Thyroid gland (tissue), 4 donors: ENCODE measurements around the gene SLC37A1.

ENCODE experiments used
- POLR2A ChIP-seq, 2 donors: fragments of 450-650 bp; IDR thresholded peaks; one replicate each; pipeline ENCODE4 v1.6.1; 2017; ENCODE audit warnings: antibody characterized with exemption in 2 of 2, mild to moderate bottlenecking in 2 of 2, moderate library complexity in 1 of 2
- TF ChIP-seq, protein P1 (sequence below), 6 experiments: fragments of 200-600 bp in 3 of 6; fragments of 450-650 bp in 3 of 6; sonication (generic) in 3 of 6; IDR thresholded peaks; one replicate each; pipeline ENCODE4 v1.5.1; 2016 to 2019; ENCODE audit warnings: antibody characterized with exemption in 6 of 6, mild to moderate bottlenecking in 2 of 6, inconsistent platforms in 1 of 6, moderate library complexity in 1 of 6

DNA sequence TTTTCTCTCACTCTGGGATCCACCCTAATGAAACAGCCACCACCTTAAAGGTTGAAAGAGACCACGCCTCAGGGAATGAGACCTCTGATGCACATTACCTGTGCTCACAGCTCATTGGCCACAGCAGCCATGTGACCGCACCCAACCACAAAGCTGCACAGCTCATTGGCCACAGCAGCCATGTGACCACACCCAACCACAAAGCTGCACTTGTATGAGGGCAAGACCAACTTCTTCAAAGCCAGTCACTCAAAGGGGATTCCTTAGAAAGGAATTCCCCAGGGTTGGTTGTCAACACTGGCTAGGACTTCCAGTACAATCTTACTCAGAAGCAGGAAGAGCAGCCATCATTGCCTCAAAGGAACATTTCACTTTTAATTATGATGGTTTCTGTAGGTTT, 96.2 kb downstream of the SLC37A1 start:
- TF ChIP-seq POLR2A (IDR thresholded peaks at IDR 0.05) = no peak
- TF ChIP-seq, protein P1, sequence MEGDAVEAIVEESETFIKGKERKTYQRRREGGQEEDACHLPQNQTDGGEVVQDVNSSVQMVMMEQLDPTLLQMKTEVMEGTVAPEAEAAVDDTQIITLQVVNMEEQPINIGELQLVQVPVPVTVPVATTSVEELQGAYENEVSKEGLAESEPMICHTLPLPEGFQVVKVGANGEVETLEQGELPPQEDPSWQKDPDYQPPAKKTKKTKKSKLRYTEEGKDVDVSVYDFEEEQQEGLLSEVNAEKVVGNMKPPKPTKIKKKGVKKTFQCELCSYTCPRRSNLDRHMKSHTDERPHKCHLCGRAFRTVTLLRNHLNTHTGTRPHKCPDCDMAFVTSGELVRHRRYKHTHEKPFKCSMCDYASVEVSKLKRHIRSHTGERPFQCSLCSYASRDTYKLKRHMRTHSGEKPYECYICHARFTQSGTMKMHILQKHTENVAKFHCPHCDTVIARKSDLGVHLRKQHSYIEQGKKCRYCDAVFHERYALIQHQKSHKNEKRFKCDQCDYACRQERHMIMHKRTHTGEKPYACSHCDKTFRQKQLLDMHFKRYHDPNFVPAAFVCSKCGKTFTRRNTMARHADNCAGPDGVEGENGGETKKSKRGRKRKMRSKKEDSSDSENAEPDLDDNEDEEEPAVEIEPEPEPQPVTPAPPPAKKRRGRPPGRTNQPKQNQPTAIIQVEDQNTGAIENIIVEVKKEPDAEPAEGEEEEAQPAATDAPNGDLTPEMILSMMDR (IDR thresholded peaks at IDR 0.05) = no peak
